RWPE1 (cell line): Measurements from ENCODE around the gene DEGS2.

ENCODE experiments used
- CTCF ChIA-PET: fragments of 350-600 bp; sonication (Branson Sonifier 250); formaldehyde crosslinking; extraction: SDS; loops from one replicate; lab custom pipeline; 2021; lab: Yijun Ruan, JAX
- POLR2A ChIA-PET: fragments of 400-600 bp; formaldehyde crosslinking; extraction: SDS; loops from one replicate; lab custom pipeline; 2020; ENCODE audit warnings: antibody characterized with exemption; ENCODE audit not compliant: low non-redundant PET; lab: Yijun Ruan, JAX
- DNase-seq: peaks from one replicate; pipeline ENCODE4 v3.0.0; 2012; ENCODE audit warnings: low spot score
- H3K27ac ChIP-seq: fragments of 450-650 bp; 2 replicates; pipeline ENCODE4 v1.5.1; 2017
- TF ChIP-seq, protein P1 (sequence below): fragments of 450-650 bp; conservative IDR thresholded peaks from 2 replicates; pipeline ENCODE4 v1.5.1; 2017; ENCODE audit warnings: low read depth, mild to moderate bottlenecking

The DEGS2 gene

GRCh38 chr14:100150932-100151587, 8.4 kb downstream of the DEGS2 start:
- POLR2A ChIA-PET, result interaction anchor here (0.5 to 0.6 kb wide), 2 partner anchors 11 to 49 kb away, joined by 3 to 9 read pairs; no protein-coding TSS in a partner anchor

GRCh38 chr14:100149851-100150611, 9.4 kb downstream of the DEGS2 start:
- CTCF ChIA-PET, result interaction anchor here (0.6 to 1.3 kb wide), 3 partner anchors 42 to 78 kb away, joined by 3 read pairs; no protein-coding TSS in a partner anchor
- DNase-seq, result peak; percentile 68
- POLR2A ChIA-PET, result no interaction called here
- TF ChIP-seq, protein P1, sequence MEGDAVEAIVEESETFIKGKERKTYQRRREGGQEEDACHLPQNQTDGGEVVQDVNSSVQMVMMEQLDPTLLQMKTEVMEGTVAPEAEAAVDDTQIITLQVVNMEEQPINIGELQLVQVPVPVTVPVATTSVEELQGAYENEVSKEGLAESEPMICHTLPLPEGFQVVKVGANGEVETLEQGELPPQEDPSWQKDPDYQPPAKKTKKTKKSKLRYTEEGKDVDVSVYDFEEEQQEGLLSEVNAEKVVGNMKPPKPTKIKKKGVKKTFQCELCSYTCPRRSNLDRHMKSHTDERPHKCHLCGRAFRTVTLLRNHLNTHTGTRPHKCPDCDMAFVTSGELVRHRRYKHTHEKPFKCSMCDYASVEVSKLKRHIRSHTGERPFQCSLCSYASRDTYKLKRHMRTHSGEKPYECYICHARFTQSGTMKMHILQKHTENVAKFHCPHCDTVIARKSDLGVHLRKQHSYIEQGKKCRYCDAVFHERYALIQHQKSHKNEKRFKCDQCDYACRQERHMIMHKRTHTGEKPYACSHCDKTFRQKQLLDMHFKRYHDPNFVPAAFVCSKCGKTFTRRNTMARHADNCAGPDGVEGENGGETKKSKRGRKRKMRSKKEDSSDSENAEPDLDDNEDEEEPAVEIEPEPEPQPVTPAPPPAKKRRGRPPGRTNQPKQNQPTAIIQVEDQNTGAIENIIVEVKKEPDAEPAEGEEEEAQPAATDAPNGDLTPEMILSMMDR, result no peak
- no peak overlapping the region for H3K27ac ChIP-seq

More at GRCh38 chr14:100150932-100151587, 8.4 kb downstream of the DEGS2 start:
- DNase-seq, result peak; percentile 36
- CTCF ChIA-PET, result interaction anchor here (0.6 to 1.3 kb wide), 4 partner anchors 41 to 81 kb away, joined by 3 to 5 read pairs (median 3); no protein-coding TSS in a partner anchor
- H3K27ac ChIP-seq, result peak overlapping the region; percentile 27; the same call in 1 of the 2 replicates
- TF ChIP-seq, protein P1, result no peak

GRCh38 chr14:100148837-100149731, 10.4 kb downstream of the DEGS2 start:
- TF ChIP-seq, protein P1, result no peak
- DNase-seq, result no peak
- ChIA-PET POLR2A (no interaction called here), CTCF (interaction anchor here (0.8 kb wide), 1 partner anchor 77 kb away, joined by 3 read pairs; no protein-coding TSS in a partner anchor)
- H3K27ac ChIP-seq, result no peak overlapping the region

DNA sequence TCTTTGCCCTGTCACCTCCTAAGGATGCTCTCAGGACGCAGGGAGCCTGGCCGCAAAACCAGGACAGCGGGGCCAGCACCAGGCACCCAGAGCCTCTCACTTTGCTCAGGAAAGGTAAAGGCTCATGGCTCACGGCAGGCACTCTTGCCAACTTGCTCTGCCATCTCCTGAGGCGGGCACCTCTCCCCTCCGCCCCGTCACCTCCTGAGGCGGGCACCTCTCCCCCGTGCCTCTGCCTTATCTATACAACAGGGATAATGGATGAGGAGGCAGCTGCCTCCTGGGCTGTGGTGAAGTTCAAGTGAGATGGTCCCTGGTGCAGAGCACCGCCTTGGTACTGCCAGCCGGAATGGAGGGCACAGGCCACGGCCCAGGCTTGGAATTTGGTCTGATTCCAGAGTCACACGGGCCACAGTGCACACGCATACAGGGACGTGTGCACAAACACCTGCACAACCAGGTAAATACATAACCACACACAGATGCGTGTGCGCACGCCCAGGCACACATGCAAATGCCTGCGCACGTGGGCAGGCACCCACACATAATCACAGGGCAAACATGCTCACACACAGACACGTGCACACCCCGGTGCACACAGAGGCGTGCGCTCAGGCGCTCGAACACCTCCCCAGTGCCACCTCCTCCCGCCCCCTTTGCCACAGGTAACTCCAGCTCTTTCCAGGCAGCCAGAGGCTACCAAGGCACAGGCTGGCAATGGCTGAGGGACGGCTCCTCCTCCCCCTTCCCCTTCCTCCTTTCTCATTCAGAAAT, 11.6 kb downstream of the DEGS2 start:
- CTCF ChIA-PET, result no interaction called here
- POLR2A ChIA-PET, result no interaction called here
- TF ChIP-seq, protein P1, result no peak
- no peak overlapping the region for H3K27ac ChIP-seq
- DNase-seq, result no peak

DNA sequence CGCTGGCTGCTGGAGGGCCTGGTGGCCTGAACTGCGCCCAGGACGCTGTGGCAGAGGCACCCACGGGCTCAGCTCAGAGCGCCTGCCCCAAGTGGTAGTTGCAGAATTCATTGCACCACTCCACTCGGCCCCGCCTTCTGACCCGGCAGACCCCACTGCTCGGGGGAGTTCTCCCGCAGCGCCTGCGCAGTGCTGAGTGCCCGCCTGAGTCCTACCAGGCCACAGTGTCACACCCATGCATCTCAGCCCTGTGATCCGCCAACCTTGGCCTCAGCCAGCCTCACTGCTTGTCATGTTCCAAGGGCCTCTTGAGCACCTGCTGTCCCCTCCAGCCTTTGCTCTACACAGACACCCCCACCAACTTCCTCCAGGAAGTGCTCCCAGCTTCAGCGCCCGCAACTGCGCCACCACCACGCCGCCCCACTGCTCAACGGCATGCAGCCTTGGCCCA, 12.2 kb downstream of the DEGS2 start:
- ChIA-PET POLR2A (no interaction called here), CTCF (no interaction called here)
- no peak for DNase-seq
- TF ChIP-seq, protein P1, result no peak
- H3K27ac ChIP-seq, result no peak overlapping the region
